Lower leg skin (tissue), 3 donors: ENCODE measurements around the gene TMEM184A.

ENCODE experiments used
- POLR2A ChIP-seq, 2 donors: fragments of 450-650 bp; IDR thresholded peaks; one replicate each; pipeline ENCODE4 v1.6.1; 2016 to 2017; ENCODE audit warnings: antibody characterized with exemption in 2 of 2, mild to moderate bottlenecking in 1 of 2, moderate library complexity in 1 of 2
- TF ChIP-seq, protein P1 (sequence below), 3 donors: fragments of 450-650 bp; IDR thresholded peaks; one replicate each; pipeline ENCODE4 v1.5.1; 2016; ENCODE audit warnings: antibody characterized with exemption in 3 of 3, mild to moderate bottlenecking in 3 of 3, moderate library complexity in 2 of 3

DNA sequence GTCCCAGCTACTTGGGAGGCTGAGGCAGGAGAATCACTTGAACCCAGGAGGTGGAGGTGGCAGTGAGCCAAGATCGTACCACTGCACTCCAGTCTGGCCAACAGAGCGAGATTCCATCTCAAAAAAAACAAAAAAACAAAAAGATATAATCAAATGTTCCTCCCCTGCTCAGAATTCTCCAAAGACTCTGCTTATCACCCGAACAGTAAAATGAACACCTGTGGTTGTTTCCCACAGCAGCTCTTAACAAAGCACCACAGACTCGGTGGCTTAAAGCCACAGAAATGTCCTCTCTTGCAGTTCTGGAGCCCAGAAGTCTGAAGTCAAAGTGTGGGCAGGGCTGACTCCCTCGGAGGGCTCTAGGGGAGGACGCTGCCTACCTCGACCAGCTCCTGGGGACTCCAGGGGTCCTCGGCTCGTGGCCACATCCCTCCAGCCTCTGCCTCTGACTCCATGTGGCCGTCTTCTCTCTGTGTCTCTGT is 47.7 kb downstream of the TMEM184A start:
- TF ChIP-seq POLR2A (IDR thresholded peaks at IDR 0.05): no peak
- TF ChIP-seq, protein P1, sequence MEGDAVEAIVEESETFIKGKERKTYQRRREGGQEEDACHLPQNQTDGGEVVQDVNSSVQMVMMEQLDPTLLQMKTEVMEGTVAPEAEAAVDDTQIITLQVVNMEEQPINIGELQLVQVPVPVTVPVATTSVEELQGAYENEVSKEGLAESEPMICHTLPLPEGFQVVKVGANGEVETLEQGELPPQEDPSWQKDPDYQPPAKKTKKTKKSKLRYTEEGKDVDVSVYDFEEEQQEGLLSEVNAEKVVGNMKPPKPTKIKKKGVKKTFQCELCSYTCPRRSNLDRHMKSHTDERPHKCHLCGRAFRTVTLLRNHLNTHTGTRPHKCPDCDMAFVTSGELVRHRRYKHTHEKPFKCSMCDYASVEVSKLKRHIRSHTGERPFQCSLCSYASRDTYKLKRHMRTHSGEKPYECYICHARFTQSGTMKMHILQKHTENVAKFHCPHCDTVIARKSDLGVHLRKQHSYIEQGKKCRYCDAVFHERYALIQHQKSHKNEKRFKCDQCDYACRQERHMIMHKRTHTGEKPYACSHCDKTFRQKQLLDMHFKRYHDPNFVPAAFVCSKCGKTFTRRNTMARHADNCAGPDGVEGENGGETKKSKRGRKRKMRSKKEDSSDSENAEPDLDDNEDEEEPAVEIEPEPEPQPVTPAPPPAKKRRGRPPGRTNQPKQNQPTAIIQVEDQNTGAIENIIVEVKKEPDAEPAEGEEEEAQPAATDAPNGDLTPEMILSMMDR (IDR thresholded peaks at IDR 0.05): no peak
